Peyer's patch (tissue), 4 donors: Measurements from ENCODE around the gene TRIM52. TPM values are rescaled to one million over a fixed set of nuclear protein-coding genes. Genes with fewer than 3 reads are reported as not detected.
A peak's percentile ranks its signal among the peaks of the same experiment; 100 is the strongest.
"Not testable (repeated sequence)": the region's sequence is repeated elsewhere in the genome, so short reads cannot be mapped to it uniquely, and the experiment has no call there.

Source experiments
- DNase-seq, 3 donors: peaks; one replicate each; pipeline ENCODE4 v3.0.0-alpha.2; 2017 to 2019
- H3K27ac ChIP-seq, 4 donors: fragments of 200-600 bp; sonication (generic); one replicate each; pipeline ENCODE4 v1.5.1; 2016 to 2019
- H3K27me3 ChIP-seq, 2 donors: fragments of 200-600 bp; sonication (generic); one replicate each; pipeline ENCODE4 v1.5.1; 2019
- H3K36me3 ChIP-seq, 3 donors: fragments of 200-600 bp; sonication (generic); one replicate each; pipeline ENCODE4 v1.5.1; 2016 to 2019
- H3K4me1 ChIP-seq, 4 donors: fragments of 200-600 bp; sonication (generic); one replicate each; pipeline ENCODE4 v1.5.1; 2016 to 2019
- H3K4me3 ChIP-seq, 4 donors: fragments of 200-600 bp; sonication (generic); 1 replicate in 3 of 4; 2 replicates in 1 of 4; pipeline ENCODE4 v1.5.1; 2016 to 2019; ENCODE audit warnings: mild to moderate bottlenecking in 1 of 4
- H3K9me3 ChIP-seq, 4 donors: fragments of 200-600 bp; sonication (generic); one replicate each; pipeline ENCODE4 v1.5.1; 2016 to 2019; ENCODE audit warnings: mild to moderate bottlenecking in 1 of 4
- POLR2A ChIP-seq, 2 donors: fragments of 450-650 bp; IDR thresholded peaks; one replicate each; pipeline ENCODE4 v1.5.1; 2017; ENCODE audit warnings: antibody characterized with exemption in 2 of 2, mild to moderate bottlenecking in 2 of 2, moderate library complexity in 2 of 2
- total RNA-seq, 4 donors: library from RNA; depleted of rRNA; stranded (reverse); fragments of >200 nt; gene quantifications; one replicate each; pipeline ENCODE4 v1.1.0, GENCODE V29; 2016
- TF ChIP-seq, protein P1 (sequence below), 6 experiments: fragments of 450-650 bp in 4 of 6; fragments of 200-600 bp in 2 of 6; sonication (generic) in 1 of 6; IDR thresholded peaks; one replicate each; pipeline ENCODE4 v1.5.1; 2017 to 2019; ENCODE audit warnings: antibody characterized with exemption in 6 of 6, mild to moderate bottlenecking in 3 of 6, moderate library complexity in 1 of 6

The TRIM52 gene
- 10 to 100 TPM; 15.6 to 23.1 (median 20.3) TPM for total RNA-seq

DNA sequence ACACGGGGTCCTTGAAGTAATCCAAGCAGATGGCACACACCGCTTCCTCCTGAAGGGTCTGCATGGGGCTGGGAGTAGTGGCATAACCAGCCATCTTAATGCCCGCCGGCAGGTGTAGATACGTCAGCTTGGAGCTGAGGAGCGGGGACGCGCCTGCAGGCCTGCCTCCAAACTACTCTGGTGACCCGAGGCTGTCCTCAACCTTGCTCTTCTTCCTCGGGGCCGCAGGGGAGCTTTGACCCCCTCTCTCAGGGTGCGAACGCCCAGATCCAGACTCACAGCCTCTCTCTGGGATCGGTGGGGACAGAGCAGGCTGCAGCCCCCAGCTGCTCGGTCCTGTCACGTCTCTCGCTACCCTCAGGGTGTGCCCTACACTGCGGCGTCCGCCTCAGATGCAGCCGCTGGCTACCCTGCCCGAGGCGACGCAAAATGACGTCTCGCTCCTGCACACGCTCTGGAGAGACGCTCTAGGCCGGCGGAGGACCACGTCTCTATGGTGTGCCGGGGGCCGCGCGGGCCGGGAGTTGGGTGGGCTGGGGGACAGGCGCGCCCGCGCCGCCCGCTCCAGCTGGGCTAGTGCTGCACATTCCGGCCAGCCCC lies at the start of gene TRIM52:
Gene TRIM52, minus strand, starts transcription at position 424 of the 600 bp plus-strand sequence. Its CDS starts 330 bp downstream, at position 94.
- no peaks in the 10 kb centered on the region for H3K9me3 ChIP-seq

DNA sequence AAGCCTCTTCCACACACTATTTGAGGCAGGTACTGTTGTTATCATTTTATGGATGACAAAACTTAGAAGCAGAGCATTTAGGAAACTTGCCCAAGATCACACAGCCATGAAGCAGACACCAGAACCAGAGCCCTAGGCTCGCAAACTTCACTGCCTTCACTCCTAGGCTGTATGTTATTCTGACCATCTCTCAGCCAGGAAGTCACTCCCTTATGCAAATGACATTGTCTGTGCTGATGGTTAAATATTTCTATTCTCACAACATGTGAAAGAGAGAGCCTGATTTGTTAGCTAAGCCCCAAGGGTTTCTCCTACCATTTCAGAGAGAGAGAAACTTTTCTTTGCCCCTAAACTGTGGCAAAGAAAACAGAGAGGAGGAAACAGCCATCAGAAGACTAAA lies 26.4 kb upstream of the TRIM52 start:
- H3K27ac ChIP-seq, H3K36me3 ChIP-seq, H3K27me3 ChIP-seq, DNase-seq, H3K9me3 ChIP-seq, H3K4me1 ChIP-seq, H3K4me3 ChIP-seq: not testable (repeated sequence)

More for the DNA sequence above, at the start of gene TRIM52:
- H3K36me3 ChIP-seq = peaks cover 0 to 20% (median 0%) of the 10 kb centered on the region in 3 donors
- peak within 1 kb of the TSS; percentile 56 to 93 (median 81) for H3K4me3 ChIP-seq
- no peaks in the 10 kb centered on the region for H3K27me3 ChIP-seq
- DNase-seq = peak; percentile 93 to 96 (median 93)
- peak; percentile 92 for TF ChIP-seq POLR2A (IDR thresholded peaks at IDR 0.05)
- TF ChIP-seq, protein P1, sequence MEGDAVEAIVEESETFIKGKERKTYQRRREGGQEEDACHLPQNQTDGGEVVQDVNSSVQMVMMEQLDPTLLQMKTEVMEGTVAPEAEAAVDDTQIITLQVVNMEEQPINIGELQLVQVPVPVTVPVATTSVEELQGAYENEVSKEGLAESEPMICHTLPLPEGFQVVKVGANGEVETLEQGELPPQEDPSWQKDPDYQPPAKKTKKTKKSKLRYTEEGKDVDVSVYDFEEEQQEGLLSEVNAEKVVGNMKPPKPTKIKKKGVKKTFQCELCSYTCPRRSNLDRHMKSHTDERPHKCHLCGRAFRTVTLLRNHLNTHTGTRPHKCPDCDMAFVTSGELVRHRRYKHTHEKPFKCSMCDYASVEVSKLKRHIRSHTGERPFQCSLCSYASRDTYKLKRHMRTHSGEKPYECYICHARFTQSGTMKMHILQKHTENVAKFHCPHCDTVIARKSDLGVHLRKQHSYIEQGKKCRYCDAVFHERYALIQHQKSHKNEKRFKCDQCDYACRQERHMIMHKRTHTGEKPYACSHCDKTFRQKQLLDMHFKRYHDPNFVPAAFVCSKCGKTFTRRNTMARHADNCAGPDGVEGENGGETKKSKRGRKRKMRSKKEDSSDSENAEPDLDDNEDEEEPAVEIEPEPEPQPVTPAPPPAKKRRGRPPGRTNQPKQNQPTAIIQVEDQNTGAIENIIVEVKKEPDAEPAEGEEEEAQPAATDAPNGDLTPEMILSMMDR (IDR thresholded peaks at IDR 0.05) = peak in 1 of 6 experiments; percentile 37
- peak within 1 kb of the TSS; percentile 95 to 99 (median 98) for H3K27ac ChIP-seq
- H3K4me1 ChIP-seq = peaks cover 0 to 29% (median 15%) of the 10 kb centered on the region in 4 donors

DNA sequence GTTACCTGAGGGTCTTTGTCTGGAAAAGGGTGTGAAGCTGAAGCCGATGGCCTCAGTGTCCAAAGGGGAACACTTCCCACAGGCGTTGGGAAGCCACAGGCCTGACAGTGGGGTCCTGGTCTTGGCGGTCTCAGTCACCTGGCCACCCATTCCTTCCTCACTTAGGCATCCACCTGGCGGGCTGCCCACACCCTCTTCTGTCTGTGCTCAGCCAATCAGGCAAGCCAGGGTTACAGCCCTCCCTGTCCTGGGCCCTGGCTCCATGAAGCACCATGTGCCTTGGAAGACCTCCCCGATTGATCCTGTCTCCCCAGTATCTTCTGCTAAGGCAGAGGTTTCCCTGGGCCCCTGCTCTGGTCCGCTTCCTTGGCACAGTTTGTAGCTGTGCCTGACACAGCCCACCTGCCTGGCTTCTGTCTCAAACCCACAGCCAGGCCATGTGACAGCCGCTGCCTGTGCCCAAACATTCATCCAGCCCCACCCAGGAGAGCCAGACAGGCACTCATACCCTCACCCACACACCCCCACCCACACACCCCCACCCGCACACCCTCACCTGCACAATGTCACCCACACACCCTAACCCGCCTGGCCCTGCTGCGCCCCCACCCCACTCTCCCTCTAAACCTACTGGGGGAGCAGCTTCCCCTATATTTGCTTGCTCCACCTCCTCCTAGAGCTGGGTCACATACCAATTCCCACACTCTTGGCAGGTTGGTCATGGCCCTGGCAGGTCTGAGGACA lies 25.2 kb upstream of the TRIM52 start:
- not testable (repeated sequence) for H3K9me3 ChIP-seq, H3K4me1 ChIP-seq, H3K4me3 ChIP-seq, H3K27ac ChIP-seq, H3K36me3 ChIP-seq, H3K27me3 ChIP-seq, DNase-seq

DNA sequence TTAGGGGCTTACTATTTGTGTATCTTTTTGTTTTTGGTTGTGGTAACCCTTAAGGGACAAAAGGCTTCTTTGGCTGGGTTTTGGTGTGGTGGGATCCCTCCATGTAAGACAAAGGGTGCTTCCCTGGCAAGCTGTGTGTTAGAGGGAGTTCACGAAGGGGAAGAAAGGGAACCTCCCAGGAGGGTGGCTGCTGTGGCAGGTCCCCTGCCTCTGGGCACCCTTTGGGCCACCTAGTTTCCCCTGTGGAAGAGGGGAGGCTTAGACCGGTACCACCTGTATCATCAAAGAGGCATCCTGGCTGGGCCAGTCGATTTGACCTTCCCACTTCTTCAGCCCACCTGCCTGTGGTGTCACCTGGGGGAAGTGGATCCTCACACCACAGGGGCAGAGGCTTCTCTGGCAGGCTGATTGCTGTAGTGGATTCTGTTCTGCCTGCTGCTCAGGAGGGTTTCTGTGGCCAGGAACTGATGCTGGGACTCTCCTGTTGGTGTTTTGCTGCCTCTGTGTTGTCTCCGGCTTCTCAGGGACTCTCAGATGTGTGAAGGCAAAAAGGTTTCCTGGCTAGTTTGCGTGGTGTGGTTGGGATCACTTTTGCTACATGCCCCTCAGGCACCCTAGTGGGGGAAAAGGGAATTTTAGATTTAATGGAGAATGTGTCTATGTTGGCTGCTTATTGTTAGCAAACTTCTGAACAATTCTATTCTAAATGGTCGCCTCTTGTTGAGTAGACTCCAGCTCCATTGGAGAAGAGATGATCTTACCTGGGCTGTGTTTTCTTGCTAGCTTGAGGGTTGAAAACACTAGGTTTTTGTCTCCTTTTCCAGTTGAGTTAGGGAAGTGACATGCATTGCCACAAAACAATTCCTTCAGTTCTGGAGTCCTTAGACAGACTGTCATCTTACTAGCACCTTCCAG lies 23.2 kb upstream of the TRIM52 start:
- not testable (repeated sequence) for H3K9me3 ChIP-seq, H3K4me3 ChIP-seq, H3K36me3 ChIP-seq, H3K27me3 ChIP-seq, DNase-seq, H3K27ac ChIP-seq, H3K4me1 ChIP-seq
- TF ChIP-seq, protein P1 (IDR thresholded peaks at IDR 0.05) = peak in 2 of 6 experiments; percentile 6 to 8

DNA sequence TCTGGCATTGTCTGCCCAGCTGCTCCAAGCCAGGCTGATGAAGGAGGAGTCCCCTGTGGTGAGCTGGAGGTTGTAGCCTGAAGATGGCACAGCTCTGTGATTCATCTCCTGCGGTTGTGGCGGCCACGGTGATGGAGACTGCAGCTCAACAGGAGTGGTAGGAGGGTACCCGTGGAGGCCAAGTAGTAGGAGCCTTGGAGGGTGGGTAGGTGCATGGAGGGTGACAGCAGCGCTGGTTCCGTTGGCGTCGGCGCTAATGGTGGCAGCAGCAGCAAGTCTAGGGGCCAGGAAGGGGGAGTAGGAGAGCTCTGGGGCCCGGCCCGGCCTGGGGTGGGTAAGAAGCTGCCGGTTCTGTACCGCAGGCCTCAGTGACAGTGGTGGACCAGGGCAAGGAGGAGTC lies 22.4 kb upstream of the TRIM52 start:
- no peaks in the 10 kb centered on the region for H3K36me3 ChIP-seq
- no peak for DNase-seq
- H3K4me3 ChIP-seq = no peak overlapping the region
- H3K27ac ChIP-seq = no peak overlapping the region
- H3K9me3 ChIP-seq = no peaks in the 10 kb centered on the region
- TF ChIP-seq, protein P1 (IDR thresholded peaks at IDR 0.05) = no peak
- no peak for TF ChIP-seq POLR2A (IDR thresholded peaks at IDR 0.05)
- H3K27me3 ChIP-seq = no peaks in the 10 kb centered on the region
- H3K4me1 ChIP-seq = no peaks in the 10 kb centered on the region

DNA sequence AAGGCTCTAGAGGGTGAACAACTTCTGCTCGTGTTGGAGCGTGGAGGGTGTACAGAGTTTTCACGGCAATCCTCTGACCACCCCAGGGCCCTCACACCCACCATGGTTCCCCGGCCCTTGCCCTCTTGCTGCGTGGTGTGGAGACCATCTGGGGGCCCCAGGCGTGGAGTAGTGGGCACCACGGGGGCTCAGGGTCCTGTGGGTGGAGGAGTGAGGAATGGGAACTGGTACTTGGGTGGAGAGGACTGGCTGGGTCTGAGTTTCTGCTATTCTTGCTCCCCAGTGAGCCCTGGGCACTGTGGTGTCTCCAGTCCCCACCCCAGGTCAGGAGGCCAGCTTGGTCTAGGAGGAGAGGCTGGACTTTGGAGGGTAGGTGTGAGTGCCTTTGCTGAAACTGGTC lies 21.9 kb upstream of the TRIM52 start:
- H3K27ac ChIP-seq = no peak overlapping the region
- H3K9me3 ChIP-seq = no peaks in the 10 kb centered on the region
- no peak overlapping the region for H3K4me3 ChIP-seq
- H3K4me1 ChIP-seq = no peaks in the 10 kb centered on the region
- H3K36me3 ChIP-seq = no peaks in the 10 kb centered on the region
- no peaks in the 10 kb centered on the region for H3K27me3 ChIP-seq
- TF ChIP-seq, protein P1 (IDR thresholded peaks at IDR 0.05) = no peak
- TF ChIP-seq POLR2A (IDR thresholded peaks at IDR 0.05) = no peak
- DNase-seq = no peak

DNA sequence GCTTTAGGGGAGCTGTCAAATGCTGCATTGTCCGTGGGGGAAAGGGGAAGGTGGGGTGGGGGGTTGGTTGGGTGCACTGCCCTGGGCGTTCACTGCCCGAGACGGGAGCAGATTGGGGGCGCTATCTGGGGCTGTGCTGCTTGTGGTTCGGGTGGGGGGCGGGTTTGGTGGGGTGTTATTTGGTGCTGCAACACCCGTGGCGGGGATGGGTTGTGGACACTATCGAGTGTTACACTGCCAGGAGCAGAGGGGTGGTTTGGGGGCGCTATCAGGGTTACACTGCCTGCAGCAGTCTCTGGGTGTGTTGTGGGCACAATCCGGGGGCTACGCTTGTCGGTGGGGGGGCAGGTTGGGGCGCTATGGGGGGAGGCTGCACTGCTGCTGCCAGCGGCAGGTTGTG lies 21.5 kb upstream of the TRIM52 start:
- H3K4me1 ChIP-seq, H3K27me3 ChIP-seq, H3K9me3 ChIP-seq, H3K4me3 ChIP-seq, H3K27ac ChIP-seq, DNase-seq, H3K36me3 ChIP-seq: not testable (repeated sequence)
